ENCODE results near the gene SLC49A3.
A peak's percentile ranks its signal among the peaks of the same experiment; 100 is the strongest.
"Not testable (repeated sequence)": the region's sequence is repeated elsewhere in the genome, so short reads cannot be mapped to it uniquely, and the experiment has no call there.

The SLC49A3 gene

DNA sequence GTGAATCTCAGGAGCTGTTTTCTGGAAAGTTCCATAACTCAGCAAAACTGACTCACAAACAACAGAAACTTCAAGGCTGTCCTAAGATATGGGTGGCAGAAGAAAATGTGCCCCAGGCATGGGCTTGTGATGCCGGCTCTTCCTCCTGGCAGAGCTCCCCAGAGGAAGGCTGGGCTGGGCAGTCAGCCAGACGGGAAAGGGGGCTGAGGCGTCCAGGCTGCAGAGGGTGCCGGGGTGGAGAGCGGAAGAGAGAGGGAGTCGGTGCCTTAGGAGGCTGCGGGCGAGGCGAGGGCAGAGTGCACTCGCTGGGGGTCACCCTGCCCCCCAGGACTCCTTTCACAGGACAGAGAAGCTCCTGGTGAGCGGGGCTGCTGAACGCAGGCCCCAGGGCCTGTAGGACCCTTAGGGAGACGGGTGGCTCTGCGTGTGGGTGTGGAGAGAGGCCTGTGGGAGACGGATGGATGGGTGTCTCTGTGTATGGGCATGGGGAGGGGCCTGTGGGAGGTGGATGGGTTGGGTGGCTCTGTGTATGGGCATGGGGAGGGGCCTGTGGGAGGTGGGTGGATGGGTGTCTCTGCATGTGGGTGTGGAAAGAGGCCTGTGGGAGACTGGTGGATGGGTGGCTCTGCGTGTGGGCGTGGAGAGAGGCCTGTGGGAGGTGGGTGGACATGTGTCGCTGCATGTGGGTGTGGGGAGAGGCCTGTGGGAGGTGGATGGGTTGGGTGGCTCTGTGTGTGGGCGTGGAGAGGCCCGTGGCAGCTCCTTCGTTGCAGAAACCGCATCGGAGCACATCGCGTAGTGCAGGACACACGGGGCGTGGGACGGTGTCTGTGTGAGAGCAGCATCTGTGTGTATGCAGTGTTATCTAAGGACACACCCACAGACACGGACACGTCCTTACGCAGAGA, 32.6 kb upstream of the SLC49A3 start:
- DNase-seq (ENCODE audit: low read depth) = no peak

DNA sequence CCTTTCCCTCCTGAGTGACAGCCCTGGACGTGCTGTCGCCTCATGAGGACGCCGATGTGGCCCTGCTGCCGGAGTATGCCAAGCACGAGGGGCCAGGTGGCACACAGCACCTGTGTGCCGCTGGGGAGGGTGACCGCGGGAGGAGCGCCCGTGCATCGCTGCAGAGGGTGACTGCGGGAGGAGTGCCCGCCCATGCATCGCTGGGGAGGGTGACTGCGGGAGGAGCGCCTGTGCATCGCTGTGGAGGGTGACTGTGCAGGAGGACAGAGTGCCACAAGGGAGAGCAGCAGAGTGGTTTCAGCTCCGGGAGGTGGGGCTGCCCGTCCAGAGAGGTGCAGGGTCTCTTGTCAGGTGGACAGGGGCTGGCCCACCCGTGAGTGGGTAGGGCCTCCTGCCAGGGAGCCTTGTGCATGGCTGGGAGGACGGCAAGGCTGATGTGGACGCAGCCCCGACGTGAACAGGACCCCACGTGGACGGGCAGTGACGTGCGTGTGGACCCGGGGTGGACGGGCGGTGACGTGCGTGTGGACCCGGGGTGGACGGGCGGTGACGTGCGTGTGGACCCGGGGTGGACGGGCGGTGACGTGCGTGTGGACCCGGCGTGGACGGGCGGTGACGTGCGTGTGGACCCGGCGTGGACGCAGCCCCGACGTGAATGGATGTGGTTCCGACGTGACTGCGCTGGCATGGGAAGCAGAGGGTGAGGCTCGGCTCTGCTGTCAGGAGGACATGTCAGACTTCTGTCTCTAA, 31.3 kb upstream of the SLC49A3 start:
- DNase-seq (ENCODE audit: low read depth) = no peak

DNA sequence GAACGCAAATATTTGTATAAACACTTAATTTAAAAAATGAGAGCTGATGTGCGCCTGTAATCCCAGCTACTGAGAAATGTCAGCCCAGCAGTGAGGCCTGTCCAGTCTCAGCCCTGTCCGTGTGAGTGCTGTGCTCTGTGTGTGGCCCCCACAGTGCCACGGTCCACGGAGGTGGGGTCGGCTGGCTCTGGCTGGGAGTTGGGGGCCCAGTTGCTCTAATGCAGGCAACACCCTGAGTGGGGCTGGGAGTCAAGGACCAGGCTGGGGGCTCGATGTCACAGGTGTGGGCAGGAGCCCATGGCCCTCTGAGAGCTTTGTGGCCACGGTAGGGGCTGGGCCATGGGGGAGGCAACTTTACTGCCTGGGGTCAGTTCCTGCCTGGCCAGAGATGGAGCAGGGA, 29.5 kb upstream of the SLC49A3 start:
- no peak for DNase-seq (ENCODE audit: low read depth)

DNA sequence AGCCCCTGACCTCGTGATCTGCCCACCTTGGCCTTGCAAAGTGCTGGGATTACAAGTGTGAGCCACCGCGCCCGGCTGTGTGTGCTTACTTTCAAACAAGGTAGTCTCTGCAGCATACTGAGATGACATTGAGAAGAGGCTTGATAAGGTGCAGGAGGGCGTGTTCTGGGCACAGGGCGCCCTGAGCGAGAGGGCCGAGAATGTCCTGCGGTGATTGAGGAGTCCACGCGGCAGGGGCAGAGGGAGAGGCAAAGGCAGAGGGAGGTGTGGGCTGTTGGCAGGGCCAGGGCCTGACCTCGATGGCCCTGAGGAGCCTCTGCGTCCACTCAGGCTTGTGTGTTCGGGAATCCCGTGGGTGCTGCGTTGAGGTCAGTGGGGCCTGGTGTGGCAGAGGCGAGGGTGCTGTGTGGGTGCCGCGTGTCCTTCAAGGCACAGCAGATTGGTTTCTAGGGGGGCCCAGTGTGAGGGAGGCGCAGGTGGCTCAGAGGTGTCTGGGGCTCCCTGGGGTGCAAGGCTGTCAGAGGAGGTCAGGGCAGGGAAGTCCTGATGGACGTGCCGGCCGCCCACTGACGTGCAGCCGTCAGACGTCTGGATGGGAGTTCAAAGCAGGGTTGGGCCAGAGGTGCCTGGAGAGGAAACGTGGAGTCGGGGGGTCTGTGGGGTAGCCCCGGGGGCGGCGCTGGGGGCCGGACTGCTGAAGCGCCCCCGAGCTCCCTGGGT, 28.8 kb upstream of the SLC49A3 start:
- DNase-seq (ENCODE audit: low read depth) = no peak

DNA sequence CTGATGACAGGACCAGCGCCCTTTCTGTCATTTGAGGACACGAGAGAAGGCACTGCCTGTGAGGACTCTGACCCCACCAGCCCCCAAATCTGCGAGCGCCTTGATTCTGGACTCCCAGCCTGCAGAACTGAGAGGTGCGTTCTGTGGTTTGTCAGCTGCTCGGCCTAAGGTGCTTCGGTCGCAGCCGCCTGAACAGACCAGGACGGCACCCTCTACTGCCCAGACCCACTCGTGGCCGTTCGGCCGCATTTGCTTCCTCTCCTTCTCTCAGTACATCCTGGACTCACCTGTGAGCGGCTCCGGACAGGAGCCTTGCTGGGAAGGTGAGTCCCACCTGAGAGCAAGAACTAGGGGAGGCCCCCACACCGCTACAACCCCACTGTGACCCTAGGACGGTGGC, 25.1 kb upstream of the SLC49A3 start:
- DNase-seq (ENCODE audit: low read depth) = no peak

DNA sequence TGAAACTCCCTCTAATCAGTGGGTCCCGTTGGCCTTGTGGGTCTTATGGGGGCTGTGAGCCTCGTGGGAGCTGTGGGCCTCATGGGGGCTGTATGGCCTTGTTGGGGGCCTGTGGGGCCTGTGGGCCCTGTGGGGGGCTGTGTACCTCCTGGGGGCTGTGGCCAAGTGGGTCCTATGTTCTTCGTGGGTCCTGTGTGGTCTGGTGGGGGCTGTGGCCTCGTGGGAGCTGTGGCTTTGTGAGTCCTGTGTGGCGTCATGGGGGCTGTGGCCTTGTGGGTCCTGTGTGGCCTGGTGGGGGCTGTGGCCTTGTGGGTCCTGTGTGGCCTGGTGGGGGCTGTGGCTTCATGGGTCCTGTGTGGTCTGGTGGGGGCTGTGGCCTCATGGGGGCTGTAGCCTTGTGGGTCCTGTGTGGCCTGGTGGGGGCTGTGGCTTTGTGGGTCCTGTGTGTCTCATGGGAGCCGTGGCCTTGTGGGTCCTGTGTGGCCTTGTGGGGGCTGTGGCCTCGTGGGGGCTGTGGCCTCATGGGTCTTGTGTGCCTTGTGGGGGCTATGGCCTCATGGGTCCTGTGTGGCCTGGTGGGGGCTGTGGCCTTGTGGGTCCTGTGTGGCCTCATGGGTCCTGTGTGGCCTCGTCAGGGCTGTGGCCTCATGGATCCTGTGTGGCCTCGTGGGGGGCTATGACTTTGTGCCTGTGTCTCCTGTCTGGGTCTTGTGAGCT, 24.1 kb upstream of the SLC49A3 start:
- DNase-seq (ENCODE audit: low read depth) = no peak

DNA sequence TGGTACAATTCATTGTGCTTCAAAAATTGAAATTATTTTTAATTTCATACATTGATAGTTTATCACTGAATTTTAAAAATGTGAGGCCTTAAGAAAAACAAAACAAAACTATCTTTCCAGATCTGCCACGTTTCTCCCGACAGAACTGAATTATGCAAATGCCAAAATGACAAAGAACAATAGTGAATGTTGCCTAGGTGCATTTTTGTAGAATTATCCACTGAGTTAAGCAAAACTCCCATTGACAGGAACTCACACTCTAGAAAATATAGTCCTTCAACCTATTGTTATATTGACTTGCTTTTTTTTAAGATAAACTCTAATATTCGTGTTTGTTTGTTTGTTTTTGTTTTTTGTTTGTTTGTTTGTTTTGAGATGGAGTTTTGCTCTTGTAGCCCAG, 23.1 kb upstream of the SLC49A3 start:
- DNase-seq (ENCODE audit: low read depth) = no peak

DNA sequence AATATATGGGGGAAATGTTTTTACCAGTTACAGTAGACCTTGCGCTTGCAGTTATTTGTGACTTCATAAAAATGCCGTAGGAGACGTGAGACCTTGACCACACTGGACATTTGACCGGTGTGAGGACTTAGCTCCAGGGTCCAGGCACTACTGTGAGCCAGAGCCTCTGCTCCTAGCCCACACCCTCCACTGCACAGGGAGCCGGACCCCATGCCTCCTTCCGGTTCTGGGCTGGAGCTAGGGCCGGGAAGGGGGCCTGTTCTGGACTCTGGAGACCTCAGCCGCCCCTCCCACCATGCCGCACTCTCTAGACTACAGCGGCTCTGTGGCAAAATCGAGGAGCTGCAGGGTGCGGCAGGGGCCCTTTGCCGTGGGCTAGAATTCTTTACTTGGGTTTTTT, 22.0 kb upstream of the SLC49A3 start:
- no peak for DNase-seq (ENCODE audit: low read depth)

DNA sequence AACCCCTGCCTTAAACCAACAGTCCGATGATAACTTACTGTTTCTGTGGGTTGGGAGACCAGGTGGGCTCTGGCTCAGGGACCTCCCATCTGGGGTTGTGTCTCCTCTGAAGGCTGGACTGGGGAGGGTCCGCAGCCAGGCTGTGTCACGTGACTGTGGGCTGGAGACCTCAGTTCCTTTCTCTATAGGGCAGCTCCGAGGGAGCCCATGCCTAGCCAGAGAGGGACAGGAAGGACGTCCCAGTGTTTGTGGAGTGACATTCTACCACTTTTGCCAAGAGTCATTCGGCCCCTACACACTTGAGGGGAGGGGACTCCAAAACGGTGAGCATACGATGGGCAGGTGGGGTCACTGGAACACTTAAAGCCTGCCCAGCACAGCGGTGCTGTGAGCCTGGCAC, 21.2 kb upstream of the SLC49A3 start:
- DNase-seq (ENCODE audit: low read depth) = no peak

DNA sequence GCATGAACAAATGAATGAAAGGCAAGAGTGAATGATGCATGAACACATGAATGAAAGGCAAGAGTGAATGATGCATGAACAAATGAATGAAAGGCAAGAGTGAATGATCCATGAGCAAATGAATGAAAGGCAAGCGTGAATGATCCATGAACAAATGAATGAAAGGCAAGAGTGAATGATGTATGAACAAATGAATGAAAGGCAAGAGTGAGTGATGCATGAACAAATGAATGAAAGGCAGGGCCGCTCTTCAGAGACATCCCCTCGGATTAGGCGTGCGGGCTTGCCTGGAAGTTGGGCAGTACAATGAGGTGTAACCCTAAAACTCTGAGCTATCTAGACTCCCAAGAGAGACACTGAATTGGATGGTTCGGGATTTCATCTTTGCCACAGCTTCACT, 20.4 kb upstream of the SLC49A3 start:
- no peak for DNase-seq (ENCODE audit: low read depth)

DNA sequence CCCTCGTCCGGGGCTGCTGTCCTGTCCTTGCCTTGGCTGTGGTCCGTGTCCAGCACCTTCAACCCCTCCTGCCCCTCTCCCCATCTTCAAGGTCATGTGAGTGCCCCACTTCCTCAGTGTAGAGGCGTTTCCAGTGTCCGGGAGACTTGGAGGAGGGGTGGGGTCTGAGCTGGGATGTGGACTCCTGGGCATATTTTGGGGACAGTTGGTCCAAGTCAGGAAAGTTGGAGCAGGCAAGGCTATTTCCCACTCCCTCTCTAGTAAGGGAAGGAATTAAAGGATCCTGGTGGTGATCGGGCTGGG, 19.6 kb upstream of the SLC49A3 start:
- no peak for DNase-seq (ENCODE audit: low read depth)

DNA sequence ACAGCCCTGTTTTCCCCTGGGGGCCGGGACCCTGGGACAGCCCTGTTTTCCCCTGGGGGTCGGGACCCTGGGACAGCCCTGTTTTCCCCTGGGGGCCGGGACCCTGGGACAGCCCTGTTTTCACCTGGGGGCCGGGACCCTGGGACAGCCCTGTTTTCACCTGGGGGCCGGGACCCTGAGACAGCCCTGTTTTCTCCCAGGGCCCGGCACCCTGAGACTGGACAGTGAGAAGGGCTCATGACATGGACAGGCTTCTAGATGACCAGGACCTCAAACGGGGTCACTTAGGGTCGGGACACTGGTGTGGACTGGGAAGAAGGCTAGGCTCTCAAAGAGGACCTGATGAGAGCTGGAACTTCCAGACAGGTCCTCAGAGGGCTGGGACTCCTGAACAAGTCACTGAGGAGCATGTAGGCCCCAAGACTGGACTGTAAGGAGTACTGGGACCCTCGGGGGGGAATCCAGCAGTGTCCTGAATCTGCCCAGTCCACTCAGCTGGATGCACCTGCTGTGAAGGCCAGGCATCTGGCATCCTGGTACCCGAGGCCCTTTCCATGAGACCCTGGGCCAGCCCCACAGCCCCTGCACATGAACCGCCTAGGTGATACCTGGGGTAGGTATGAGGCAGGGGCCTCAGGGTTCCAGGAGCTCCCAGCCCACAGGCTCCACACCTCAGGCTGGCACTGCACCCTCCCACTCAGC, 19.1 kb upstream of the SLC49A3 start:
- DNase-seq (ENCODE audit: low read depth) = no peak

DNA sequence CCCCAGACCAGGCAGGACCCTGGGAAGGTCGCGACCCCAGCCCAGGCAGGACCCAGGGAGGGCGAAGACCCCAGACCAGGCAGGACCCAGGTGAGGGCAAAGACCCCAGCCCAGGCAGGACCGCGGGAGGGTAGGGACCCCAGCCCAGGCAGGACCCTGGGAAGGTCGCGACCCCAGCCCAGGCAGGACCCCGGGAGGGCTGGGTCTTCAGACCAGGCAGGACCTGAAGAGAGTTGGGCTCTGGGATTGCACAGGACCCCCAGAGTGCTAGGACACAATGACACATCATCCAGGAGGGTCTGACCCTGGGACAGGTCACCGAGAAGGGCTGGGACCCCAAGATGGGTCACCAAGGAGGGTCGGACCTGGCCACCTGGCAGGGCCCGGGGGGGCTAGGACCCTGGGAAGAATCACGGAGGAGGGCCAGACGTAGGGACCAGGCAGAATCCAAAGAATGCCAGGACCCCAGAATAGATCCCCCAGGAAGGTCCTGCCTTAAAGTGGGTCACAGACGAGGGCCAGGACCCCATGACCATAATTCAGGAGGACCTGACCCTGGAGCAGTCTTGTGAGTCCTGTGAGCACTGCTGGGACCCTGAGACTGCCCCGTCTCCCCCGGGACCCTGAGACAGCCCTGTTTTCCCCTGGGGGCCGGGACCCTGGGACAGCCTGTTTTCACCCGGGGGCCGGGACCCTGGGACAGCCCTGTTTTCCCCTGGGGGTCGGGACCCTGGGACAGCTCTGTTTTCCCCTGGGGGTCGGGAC, 18.1 kb upstream of the SLC49A3 start:
- DNase-seq (ENCODE audit: low read depth) = no peak

DNA sequence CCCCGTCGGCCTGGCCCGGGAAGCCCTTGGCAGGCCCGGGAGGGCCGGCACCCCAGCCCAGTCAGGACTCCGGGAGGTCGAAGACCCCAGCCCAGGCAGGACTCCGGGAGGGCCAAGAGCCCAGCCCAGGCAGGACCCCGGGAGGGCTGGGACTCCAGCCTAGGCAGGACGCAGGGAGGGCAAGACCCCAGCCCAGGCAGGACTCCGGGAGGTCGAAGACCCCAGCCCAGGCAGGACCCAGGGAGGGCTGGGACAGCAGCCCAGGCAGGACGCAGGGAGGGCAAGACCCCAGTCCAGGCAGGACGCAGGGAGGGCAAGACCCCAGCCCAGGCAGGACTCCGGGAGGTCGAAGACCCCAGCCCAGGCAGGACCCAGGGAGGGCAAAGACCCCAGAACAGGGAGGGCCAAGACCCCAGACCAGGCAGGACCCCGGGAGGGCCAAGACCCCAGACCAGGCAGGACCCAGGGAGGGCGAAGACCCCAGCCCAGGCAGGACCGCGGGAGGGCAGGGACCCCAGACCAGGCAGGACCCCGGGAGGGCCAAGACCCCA, 17.2 kb upstream of the SLC49A3 start:
- DNase-seq (ENCODE audit: low read depth) = not testable (repeated sequence)

DNA sequence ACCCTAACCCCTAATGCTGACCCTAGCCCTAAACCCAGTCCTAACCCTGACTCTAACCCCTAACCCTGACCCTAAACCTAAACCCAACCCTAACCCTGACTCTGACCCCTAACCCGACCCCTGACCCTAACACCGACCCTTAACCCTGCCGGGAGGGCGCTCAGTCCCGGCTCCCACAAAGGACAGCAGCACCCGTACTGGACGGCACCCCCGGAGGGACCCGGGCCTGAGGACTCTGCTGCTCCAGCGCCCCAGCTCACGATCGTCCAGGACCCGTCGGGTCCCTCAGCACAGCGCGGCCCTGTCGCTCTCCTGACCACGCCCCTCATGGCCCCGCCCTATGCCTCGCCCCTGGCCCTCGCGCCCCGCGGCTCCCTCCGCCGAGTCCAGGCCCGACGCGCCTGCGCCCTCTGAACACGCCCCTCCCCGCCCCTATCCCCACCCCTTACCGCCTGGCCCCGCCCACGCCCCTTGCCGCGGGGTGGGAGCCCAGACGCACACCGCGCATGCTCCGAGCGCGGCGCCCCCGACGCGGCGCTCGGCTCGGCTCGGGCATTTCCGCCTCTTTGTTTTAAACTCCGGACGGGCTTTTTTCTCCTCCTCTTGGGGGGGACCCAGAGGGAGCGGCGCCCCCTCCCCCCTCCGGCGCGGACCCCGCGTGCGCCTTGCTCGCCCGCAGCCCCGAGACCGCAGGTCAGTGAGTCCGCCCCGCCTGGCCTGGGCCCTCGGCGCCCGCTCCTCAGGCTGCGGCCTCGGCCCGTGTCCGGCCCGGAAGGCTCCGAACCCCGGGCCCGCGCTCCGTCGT, 16.5 kb upstream of the SLC49A3 start, which contains the start of gene PCGF3:
Gene PCGF3, plus strand, starts transcription at position 555 of the 805 bp plus-strand sequence. CDS start 27,849 bp downstream, outside the sequence.
- peak; percentile 94 for DNase-seq (ENCODE audit: low read depth)

DNA sequence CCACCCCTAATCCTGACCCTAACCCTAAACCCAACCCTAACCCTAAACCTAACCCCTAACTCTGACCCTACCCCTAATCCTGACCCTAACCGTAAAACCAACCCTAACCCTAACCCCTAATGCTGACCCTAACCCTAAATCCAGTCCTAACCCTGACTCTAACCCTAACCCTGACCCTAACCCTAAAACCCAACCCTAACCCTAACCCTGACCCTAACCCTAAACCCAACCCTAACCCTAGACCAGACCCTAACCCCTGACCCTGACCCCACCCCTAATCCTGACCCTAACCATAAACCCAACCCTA, 16.0 kb upstream of the SLC49A3 start:
- no peak for DNase-seq (ENCODE audit: low read depth)

DNA sequence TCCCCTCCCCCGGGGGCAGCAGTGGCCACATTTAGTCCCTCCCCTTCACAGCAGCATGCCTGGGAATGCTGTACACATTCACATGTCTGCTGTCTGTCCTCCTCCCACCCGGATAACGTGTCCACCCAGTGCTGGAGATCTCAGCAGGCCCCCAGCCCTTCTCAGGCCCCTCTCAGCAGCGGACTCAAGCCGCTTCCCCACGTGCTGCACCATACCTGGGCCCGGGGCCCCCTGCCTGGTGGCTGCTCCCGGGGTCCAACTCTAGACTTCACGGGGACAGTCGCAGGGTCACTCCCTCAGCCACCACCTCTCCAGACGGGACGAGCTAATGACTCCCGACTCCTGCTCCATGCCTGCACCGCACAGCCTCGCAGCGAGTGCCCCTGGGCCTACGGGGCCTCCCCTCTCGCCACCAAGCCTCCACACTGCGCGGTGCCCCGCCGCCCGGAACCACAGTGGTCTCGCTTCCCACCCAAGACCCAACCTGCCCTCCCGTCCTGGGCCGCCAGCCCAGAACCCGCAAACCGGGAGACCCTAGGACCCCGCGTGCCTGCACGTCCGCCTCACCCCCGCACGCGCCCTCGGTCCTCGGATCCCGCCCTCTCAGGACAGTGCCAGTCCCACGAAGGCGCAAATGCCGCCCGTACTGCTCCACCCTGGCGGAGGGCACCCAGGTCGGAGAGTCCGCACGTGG, 15.4 kb upstream of the SLC49A3 start:
- DNase-seq (ENCODE audit: low read depth) = no peak

DNA sequence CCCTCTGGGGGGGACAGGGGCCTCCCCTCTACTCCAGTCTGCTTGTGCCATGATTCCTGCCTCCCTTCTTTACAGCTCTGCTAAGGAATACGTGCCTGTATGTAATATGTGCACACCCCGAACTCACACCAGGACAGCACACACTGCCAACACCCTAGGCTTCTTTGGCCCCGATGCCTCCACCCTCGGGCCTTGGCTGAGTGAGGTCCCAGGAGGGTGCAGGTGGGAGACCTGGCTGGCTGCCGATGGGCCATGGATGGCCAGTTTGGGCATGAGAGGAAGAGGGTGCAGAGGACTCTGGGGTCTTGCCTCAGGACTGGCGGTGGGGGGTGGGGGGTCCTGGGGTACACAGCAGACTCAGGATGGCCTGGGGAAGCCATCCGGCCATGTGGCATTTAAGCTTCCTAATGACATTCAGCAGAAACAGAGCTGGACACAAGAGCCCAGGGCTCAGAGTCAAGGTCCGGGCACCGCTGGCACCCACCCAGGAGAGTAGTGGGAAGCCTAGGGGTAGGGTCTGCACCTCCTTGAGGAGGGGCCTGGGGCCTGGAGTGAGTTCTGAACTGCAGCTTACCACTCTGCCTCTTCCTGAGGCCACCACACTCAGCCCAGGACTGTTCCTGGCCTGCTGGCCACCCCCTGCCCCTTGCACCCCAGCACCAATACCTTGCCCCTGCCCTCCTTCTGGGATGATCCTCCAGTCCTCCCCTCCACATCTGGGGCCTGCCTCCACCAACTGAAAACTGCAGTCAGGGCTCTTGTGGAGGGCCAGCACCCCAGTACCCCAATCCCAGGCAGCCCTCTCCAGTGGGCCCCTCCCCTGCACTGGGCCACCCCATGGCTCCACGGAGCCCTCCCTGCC, 14.6 kb upstream of the SLC49A3 start:
- no peak for DNase-seq (ENCODE audit: low read depth)

Measured in ELR (cell line).